Esophagus muscularis mucosa (tissue), 4 donors: Measurements from ENCODE around the gene SHISA6. TPM values are rescaled to one million over a fixed set of nuclear protein-coding genes. Genes with fewer than 3 reads are reported as not detected.

Source experiments
- DNase-seq: peaks from one replicate; pipeline ENCODE4 v3.0.0-alpha.2; 2017; ENCODE audit errors: extremely low spot score
- H3K27ac ChIP-seq, 4 donors: fragments of 200-600 bp; sonication (generic); replicated peaks in 1 of 4; 1 replicate in 3 of 4; 2 replicates in 1 of 4; pipeline ENCODE4 v1.5.1; 2016 to 2019; ENCODE audit warnings: mild to moderate bottlenecking in 1 of 4
- H3K27me3 ChIP-seq, 4 donors: fragments of 200-600 bp; sonication (generic); one replicate each; pipeline versions ENCODE4 v1.5.1 to v1.6.0; 2016 to 2019
- H3K36me3 ChIP-seq, 4 donors: fragments of 200-600 bp; sonication (generic); one replicate each; pipeline ENCODE4 v1.5.1; 2016 to 2019
- H3K4me1 ChIP-seq, 4 donors: fragments of 200-600 bp; sonication (generic); one replicate each; pipeline ENCODE4 v1.5.1; 2016 to 2019
- H3K4me3 ChIP-seq, 4 donors: fragments of 200-600 bp; sonication (generic); 1 replicate in 2 of 4; 2 replicates in 2 of 4; pipeline ENCODE4 v1.5.1; 2016 to 2019; ENCODE audit warnings: mild to moderate bottlenecking in 4 of 4, moderate library complexity in 1 of 4
- H3K9me3 ChIP-seq, 4 donors: fragments of 200-600 bp; sonication (generic); 1 replicate in 3 of 4; 2 replicates in 1 of 4; pipeline ENCODE4 v1.5.1; 2016 to 2019
- CTCF ChIP-seq, 3 experiments: fragments of 200-600 bp in 2 of 3; fragments of 450-650 bp in 1 of 3; sonication (generic) in 2 of 3; IDR thresholded peaks; one replicate each; pipeline ENCODE4 v1.5.1; 2017 to 2019; ENCODE audit warnings: antibody characterized with exemption in 3 of 3, mild to moderate bottlenecking in 2 of 3, moderate library complexity in 1 of 3
- EP300 ChIP-seq: sonication (generic); formaldehyde crosslinking; IDR thresholded peaks from one replicate; pipeline ENCODE4 v1.6.1; 2017; ENCODE audit warnings: antibody characterized with exemption
- POLR2A ChIP-seq: fragments of 450-650 bp; IDR thresholded peaks from one replicate; pipeline ENCODE4 v1.6.1; 2017; ENCODE audit warnings: antibody characterized with exemption, moderate library complexity, mild to moderate bottlenecking, low read depth
- POLR2AphosphoS5 ChIP-seq, 2 donors: sonication (generic); formaldehyde crosslinking; IDR thresholded peaks; one replicate each; pipeline ENCODE4 v1.6.1; 2017; ENCODE audit warnings: antibody characterized with exemption in 2 of 2
- WGBS: methylation state at CpG from one replicate; pipeline ENCODE4 v1.1.5; 2018; 5-methylcytosine and 5-hydroxymethylcytosine counted together
- intact Hi-C: fragments of 100-400 bp; cut with DNase I; formaldehyde crosslinking; loops from one replicate; pipeline ENCODE4 v1.15.1; 2023
- total RNA-seq, 4 donors: library from RNA; depleted of rRNA; stranded (reverse); fragments of >200 nt; gene quantifications; one replicate each; pipeline versions ENCODE4 v1.1.0 to v1.2.1, GENCODE V29; 2016

Gene SHISA6
- total RNA-seq, 4 donors from 2014 or later, result 0.83 to 1.7 (median 1.4) TPM

GRCh38 chr17:11284811-11285210 is 43.8 kb downstream of the SHISA6 start:
- no peak overlapping the region for H3K4me3 ChIP-seq
- TF ChIP-seq POLR2AphosphoS5 (IDR thresholded peaks at IDR 0.05), result no peak
- no peak for TF ChIP-seq EP300
- TF ChIP-seq POLR2A, result no peak
- no peak for TF ChIP-seq CTCF (IDR thresholded peaks at IDR 0.05)
- no peaks in the 10 kb centered on the region for H3K4me1 ChIP-seq
- H3K27ac ChIP-seq, result no peak overlapping the region
- H3K9me3 ChIP-seq, result peaks cover 0 to 9% (median 4%) of the 10 kb centered on the region in 4 donors
- no peaks in the 10 kb centered on the region for H3K36me3 ChIP-seq
- no peak for DNase-seq
- H3K27me3 ChIP-seq, result no peaks in the 10 kb centered on the region
- WGBS, result 70% methylated on average over 1 of the region's 1 CpG
- intact Hi-C loops, result loop anchor here (10.0 kb wide), 1 partner anchor 60 kb away; no protein-coding TSS in a partner anchor

- intact Hi-C loops, result loop anchor here (10.0 kb wide), 1 partner anchor 59 kb away; no protein-coding TSS in a partner anchor
- 77% methylated on average over 3 of the region's 5 CpGs for WGBS
These were observed 44.9 kb downstream of the SHISA6 start for GRCh38 chr17:11285946-11286345.

GRCh38 chr17:11287791-11288190 is 46.8 kb downstream of the SHISA6 start:
- H3K27ac ChIP-seq, result no peak overlapping the region
- TF ChIP-seq POLR2A (no peak), EP300 (no peak), CTCF (IDR thresholded peaks at IDR 0.05) (no peak), POLR2AphosphoS5 (IDR thresholded peaks at IDR 0.05) (no peak)
- no peaks in the 10 kb centered on the region for H3K27me3 ChIP-seq
- no peak for DNase-seq
- intact Hi-C loops, result loop anchor here (10.0 kb wide), 1 partner anchor 57 kb away; no protein-coding TSS in a partner anchor
- H3K4me1 ChIP-seq, result no peaks in the 10 kb centered on the region
- H3K9me3 ChIP-seq, result no peaks in the 10 kb centered on the region
- H3K36me3 ChIP-seq, result no peaks in the 10 kb centered on the region
- H3K4me3 ChIP-seq, result no peak overlapping the region

More at GRCh38 chr17:11285946-11286345, 44.9 kb downstream of the SHISA6 start:
- no peak for DNase-seq
- Histone ChIP-seq H3K4me3 (no peak overlapping the region), H3K27ac (no peak overlapping the region), H3K4me1 (no peaks in the 10 kb centered on the region), H3K9me3 (peaks cover 0 to 9% (median 2%) of the 10 kb centered on the region in 4 donors), H3K27me3 (no peaks in the 10 kb centered on the region), H3K36me3 (no peaks in the 10 kb centered on the region)
- TF ChIP-seq CTCF (IDR thresholded peaks at IDR 0.05) (no peak), POLR2A (no peak), EP300 (no peak), POLR2AphosphoS5 (IDR thresholded peaks at IDR 0.05) (no peak)

GRCh38 chr17:11290814-11291213 is 49.8 kb downstream of the SHISA6 start:
- H3K27ac ChIP-seq, result no peak overlapping the region
- H3K36me3 ChIP-seq, result no peaks in the 10 kb centered on the region
- no peaks in the 10 kb centered on the region for H3K9me3 ChIP-seq
- intact Hi-C loops, result no loop called here
- TF ChIP-seq POLR2A, result no peak
- no peak for TF ChIP-seq CTCF (IDR thresholded peaks at IDR 0.05)
- TF ChIP-seq EP300, result no peak
- no peak for TF ChIP-seq POLR2AphosphoS5 (IDR thresholded peaks at IDR 0.05)
- peaks cover 0 to 5% (median 0%) of the 10 kb centered on the region in 4 donors for H3K27me3 ChIP-seq
- H3K4me3 ChIP-seq, result no peak overlapping the region
- peak; percentile 26 for DNase-seq
- no peaks in the 10 kb centered on the region for H3K4me1 ChIP-seq
- 90% methylated on average over 7 of the region's 7 CpGs for WGBS

- WGBS, result 88% methylated on average over 8 of the region's 8 CpGs
- intact Hi-C loops, result no loop called here
- TF ChIP-seq EP300 (no peak), CTCF (IDR thresholded peaks at IDR 0.05) (no peak), POLR2AphosphoS5 (IDR thresholded peaks at IDR 0.05) (no peak), POLR2A (no peak)
- Histone ChIP-seq H3K4me3 (no peak overlapping the region), H3K27ac (no peak overlapping the region), H3K4me1 (no peaks in the 10 kb centered on the region), H3K9me3 (no peaks in the 10 kb centered on the region), H3K27me3 (peaks cover 0 to 5% (median 0%) of the 10 kb centered on the region in 4 donors), H3K36me3 (no peaks in the 10 kb centered on the region)
- DNase-seq, result peak; percentile 57
These were observed 51.5 kb downstream of the SHISA6 start for GRCh38 chr17:11292491-11292890.
